Trophoblast cell (in vitro differentiated cells and primary cell): Measurements from ENCODE around the gene HSPA1L.

ENCODE experiments used
- DNase-seq, 2 donors: peaks; one replicate each; pipeline ENCODE4 v3.0.0-alpha.2; 2016
- H2AFZ ChIP-seq: 2 replicates; pipeline ENCODE4 v1.6.1; 2013; ENCODE audit warnings: low read length, moderate library complexity, mild to moderate bottlenecking; ENCODE audit not compliant: insufficient read depth, poor library complexity
- H2AK5ac ChIP-seq: 2 replicates; pipeline ENCODE4 v1.6.1; 2013; ENCODE audit warnings: mild to moderate bottlenecking, low read length
- H2BK120ac ChIP-seq: 2 replicates; pipeline ENCODE4 v1.6.1; 2013; ENCODE audit warnings: low read length, mild to moderate bottlenecking, moderate library complexity; ENCODE audit not compliant: insufficient read depth, poor library complexity
- H2BK12ac ChIP-seq: 2 replicates; pipeline ENCODE4 v1.6.1; 2013; ENCODE audit warnings: mild to moderate bottlenecking, low read length, moderate library complexity
- H2BK5ac ChIP-seq: 2 replicates; pipeline ENCODE4 v1.6.1; 2013; ENCODE audit warnings: low read length, low read depth, moderate library complexity, mild to moderate bottlenecking; ENCODE audit not compliant: poor library complexity
- H3K14ac ChIP-seq: 2 replicates; pipeline ENCODE4 v1.6.1; 2013; ENCODE audit warnings: mild to moderate bottlenecking, low read length
- H3K18ac ChIP-seq: 2 replicates; pipeline ENCODE4 v1.6.1; 2013; ENCODE audit warnings: mild to moderate bottlenecking, low read length
- H3K23ac ChIP-seq: 2 replicates; pipeline ENCODE4 v1.6.1; 2013; ENCODE audit warnings: low read length
- H3K27ac ChIP-seq: 2 replicates; pipeline ENCODE4 v1.5.1; 2013; ENCODE audit warnings: low read depth, mild to moderate bottlenecking, inconsistent platforms, low read length, moderate library complexity
- H3K27me3 ChIP-seq: 2 replicates; pipeline ENCODE4 v1.6.1; 2013; ENCODE audit warnings: inconsistent platforms, mild to moderate bottlenecking, low read length, moderate library complexity; ENCODE audit not compliant: insufficient read depth
- H3K36me3 ChIP-seq, 2 experiments: 1 replicate in 1 of 2; 2 replicates in 1 of 2; pipeline ENCODE4 v1.6.1; 2013; ENCODE audit warnings: low read length in 2 of 2, mild to moderate bottlenecking in 2 of 2, moderate library complexity in 1 of 2; ENCODE audit not compliant: insufficient read depth in 2 of 2, control insufficient read depth in 1 of 2
- H3K4ac ChIP-seq: 2 replicates; pipeline ENCODE4 v1.6.1; 2013; ENCODE audit warnings: low read depth, mild to moderate bottlenecking, low read length, moderate library complexity
- H3K4me1 ChIP-seq, 2 experiments: 1 replicate in 1 of 2; 2 replicates in 1 of 2; pipeline ENCODE4 v1.6.1; 2013; ENCODE audit warnings: low read length in 2 of 2, mild to moderate bottlenecking in 2 of 2, moderate library complexity in 1 of 2; ENCODE audit not compliant: insufficient read depth in 2 of 2, control insufficient read depth in 1 of 2
- H3K4me2 ChIP-seq: 2 replicates; pipeline ENCODE4 v1.6.1; 2013; ENCODE audit warnings: inconsistent platforms, mild to moderate bottlenecking, low read length, moderate library complexity
- H3K4me3 ChIP-seq: 2 replicates; pipeline ENCODE4 v1.5.1; 2013; ENCODE audit warnings: mild to moderate bottlenecking, low read depth, low read length, inconsistent platforms
- H3K79me1 ChIP-seq: one replicate; pipeline ENCODE4 v1.6.1; 2013; ENCODE audit warnings: low read length
- H3K79me2 ChIP-seq: 2 replicates; pipeline ENCODE4 v1.6.1; 2013; ENCODE audit warnings: low read length, mild to moderate bottlenecking; ENCODE audit not compliant: control insufficient read depth, insufficient read depth, poor library complexity
- H3K9ac ChIP-seq: 2 replicates; pipeline ENCODE4 v1.6.1; 2013; ENCODE audit warnings: mild to moderate bottlenecking, low read length
- H3K9me3 ChIP-seq: 2 replicates; pipeline ENCODE4 v1.6.1; 2013; ENCODE audit warnings: low read depth, mild to moderate bottlenecking, control low read depth, inconsistent platforms, low read length; ENCODE audit not compliant: insufficient read depth
- H4K12ac ChIP-seq: 2 replicates; pipeline ENCODE4 v1.6.1; 2013; ENCODE audit warnings: low read depth, mild to moderate bottlenecking, low read length, moderate library complexity
- H4K8ac ChIP-seq: 2 replicates; pipeline ENCODE4 v1.6.1; 2013; ENCODE audit warnings: low read depth, mild to moderate bottlenecking, low read length, moderate library complexity
- H4K91ac ChIP-seq: one replicate; pipeline ENCODE4 v1.6.1; 2013; ENCODE audit warnings: low read depth, mild to moderate bottlenecking, low read length, moderate library complexity
- WGBS: extraction: QIAGEN DNeasy Blood & Tissue Kit; methylation state at CpG from one replicate; pipeline ENCODE4 v1.1.7; 2013; ENCODE audit warnings: missing lambda C conversion rate; ENCODE audit not compliant: insufficient read length, insufficient coverage; ENCODE audit errors: extremely low coverage; 5-methylcytosine and 5-hydroxymethylcytosine counted together

The HSPA1L gene

GRCh38 chr6:31850765-31851484 is 35.8 kb upstream of the HSPA1L start:
- Histone ChIP-seq H3K79me2 (no peaks in the 10 kb centered on the region), H3K79me1 (no peaks in the 10 kb centered on the region), H3K9me3 (no peaks in the 10 kb centered on the region), H2BK5ac (no peak overlapping the region), H3K14ac (no peak overlapping the region), H3K9ac (no peak overlapping the region), H2AFZ (no peak overlapping the region), H4K8ac (no peak overlapping the region), H3K4ac (no peak overlapping the region), H2BK12ac (no peak overlapping the region), H3K4me1 (peaks cover 0 to 4% of the 10 kb centered on the region in 2 experiments), H3K4me3 (no peak overlapping the region), H4K91ac (no peak overlapping the region), H3K23ac (no peak overlapping the region), H4K12ac (no peak overlapping the region), H2BK120ac (no peak overlapping the region), H2AK5ac (no peak overlapping the region), H3K27me3 (no peaks in the 10 kb centered on the region), H3K27ac (no peak overlapping the region), H3K4me2 (no peak overlapping the region), H3K18ac (no peak overlapping the region), H3K36me3 (peaks cover 0 to 5% of the 10 kb centered on the region in 2 experiments)
- no CpG with 5 or more reads among the region's 2 CpGs for WGBS
- DNase-seq = no peak

DNA sequence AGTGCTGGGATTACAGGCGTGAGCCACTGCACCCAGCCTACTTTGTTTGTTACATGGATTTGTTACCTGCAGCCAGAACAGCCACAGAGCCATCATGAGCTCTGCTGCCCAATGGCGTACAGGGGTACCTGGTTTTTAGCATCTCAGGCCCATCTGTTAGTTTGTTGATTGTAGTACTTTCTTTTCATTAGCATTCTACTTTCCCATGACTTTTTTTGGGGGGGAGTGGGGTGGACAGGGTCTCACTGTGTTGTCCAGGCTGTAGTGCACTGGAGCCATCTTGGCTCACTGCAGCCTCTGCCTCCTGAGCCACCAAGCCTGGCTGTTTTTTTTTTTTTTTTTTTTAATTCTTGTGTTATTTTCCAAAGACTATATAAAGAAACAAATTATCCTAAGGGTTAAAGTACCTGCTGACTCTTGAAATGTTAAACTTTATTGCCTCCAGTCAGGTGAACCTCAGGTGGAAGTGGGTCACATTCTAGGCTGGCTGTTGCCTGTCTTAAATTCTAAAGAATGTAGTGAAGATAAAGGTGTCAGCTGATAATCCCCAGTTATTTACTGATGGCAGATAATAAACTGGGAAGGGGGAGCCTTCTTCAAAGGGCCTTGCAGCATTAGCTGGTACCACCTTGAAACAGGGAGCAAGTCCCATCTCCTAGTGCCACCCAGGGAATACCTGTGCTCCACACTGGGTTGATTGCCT is 32.3 kb upstream of the HSPA1L start:
- Histone ChIP-seq H3K18ac (no peak overlapping the region), H4K12ac (no peak overlapping the region), H3K79me2 (no peaks in the 10 kb centered on the region), H3K27ac (no peak overlapping the region), H4K91ac (no peak overlapping the region), H3K36me3 (peaks cover 4 to 6% of the 10 kb centered on the region in 2 experiments), H3K79me1 (no peaks in the 10 kb centered on the region), H3K4ac (no peak overlapping the region), H4K8ac (no peak overlapping the region), H2AK5ac (no peak overlapping the region), H3K4me2 (no peak overlapping the region), H3K14ac (no peak overlapping the region), H3K27me3 (no peaks in the 10 kb centered on the region), H3K9me3 (no peaks in the 10 kb centered on the region), H3K9ac (no peak overlapping the region), H3K4me3 (no peak overlapping the region), H3K23ac (no peak overlapping the region), H2AFZ (no peak overlapping the region), H2BK120ac (no peak overlapping the region), H2BK5ac (no peak overlapping the region), H3K4me1 (peaks cover 0 to 4% of the 10 kb centered on the region in 2 experiments), H2BK12ac (no peak overlapping the region)
- WGBS = no CpG with 5 or more reads among the region's 2 CpGs
- no peak for DNase-seq

- H3K27ac ChIP-seq = no peak overlapping the region
- peaks cover 0 to 2% of the 10 kb centered on the region in 2 experiments for H3K4me1 ChIP-seq
- H3K4me2 ChIP-seq = no peak overlapping the region
- H4K91ac ChIP-seq = no peak overlapping the region
- H2BK5ac ChIP-seq = no peak overlapping the region
- H4K8ac ChIP-seq = no peak overlapping the region
- no CpG with 5 or more reads among the region's 3 CpGs for WGBS
- no peak overlapping the region for H3K18ac ChIP-seq
- H3K4ac ChIP-seq = no peak overlapping the region
- H3K23ac ChIP-seq = no peak overlapping the region
- H2AK5ac ChIP-seq = no peak overlapping the region
- no peak overlapping the region for H2BK12ac ChIP-seq
- H3K79me1 ChIP-seq = no peaks in the 10 kb centered on the region
- DNase-seq = no peak
- H4K12ac ChIP-seq = no peak overlapping the region
- H3K79me2 ChIP-seq = no peaks in the 10 kb centered on the region
- no peak overlapping the region for H3K9ac ChIP-seq
- H3K9me3 ChIP-seq = no peaks in the 10 kb centered on the region
- H3K4me3 ChIP-seq = no peak overlapping the region
- H3K27me3 ChIP-seq = no peaks in the 10 kb centered on the region
- no peak overlapping the region for H2BK120ac ChIP-seq
- H3K36me3 ChIP-seq = peaks cover 19 to 21% of the 10 kb centered on the region in 2 experiments
- no peak overlapping the region for H3K14ac ChIP-seq
- no peak overlapping the region for H2AFZ ChIP-seq
These were observed 29.4 kb upstream of the HSPA1L start for GRCh38 chr6:31844507-31844906.

- no peaks in the 10 kb centered on the region for H3K27me3 ChIP-seq
- H3K9ac ChIP-seq = no peak overlapping the region
- peaks cover 36 to 45% of the 10 kb centered on the region in 2 experiments for H3K36me3 ChIP-seq
- H3K79me2 ChIP-seq = peaks cover 2% of the 10 kb centered on the region
- no peak overlapping the region for H3K27ac ChIP-seq
- no peak overlapping the region for H2AFZ ChIP-seq
- H4K91ac ChIP-seq = no peak overlapping the region
- no peak overlapping the region for H3K4me2 ChIP-seq
- H2BK12ac ChIP-seq = no peak overlapping the region
- no peak overlapping the region for H4K12ac ChIP-seq
- no peak overlapping the region for H4K8ac ChIP-seq
- H2BK5ac ChIP-seq = no peak overlapping the region
- H3K18ac ChIP-seq = no peak overlapping the region
- H3K4me3 ChIP-seq = no peak overlapping the region
- H3K4ac ChIP-seq = no peak overlapping the region
- no peak overlapping the region for H2AK5ac ChIP-seq
- H3K4me1 ChIP-seq = peaks cover 7 to 9% of the 10 kb centered on the region in 2 experiments
- H3K23ac ChIP-seq = no peak overlapping the region
- H3K9me3 ChIP-seq = no peaks in the 10 kb centered on the region
- H3K79me1 ChIP-seq = no peaks in the 10 kb centered on the region
- H3K14ac ChIP-seq = no peak overlapping the region
- no peak for DNase-seq
- WGBS = no CpG with 5 or more reads among the region's 9 CpGs
- no peak overlapping the region for H2BK120ac ChIP-seq
These were observed 27.0 kb upstream of the HSPA1L start for GRCh38 chr6:31842053-31842452.
